Measurements from ENCODE around the gene SRD5A1. TPM values are rescaled to one million over a fixed set of nuclear protein-coding genes. Genes with fewer than 3 reads are reported as not detected.

The SRD5A1 gene
- total RNA-seq, 1 donor from 2014 or later: 31.3 TPM

DNA sequence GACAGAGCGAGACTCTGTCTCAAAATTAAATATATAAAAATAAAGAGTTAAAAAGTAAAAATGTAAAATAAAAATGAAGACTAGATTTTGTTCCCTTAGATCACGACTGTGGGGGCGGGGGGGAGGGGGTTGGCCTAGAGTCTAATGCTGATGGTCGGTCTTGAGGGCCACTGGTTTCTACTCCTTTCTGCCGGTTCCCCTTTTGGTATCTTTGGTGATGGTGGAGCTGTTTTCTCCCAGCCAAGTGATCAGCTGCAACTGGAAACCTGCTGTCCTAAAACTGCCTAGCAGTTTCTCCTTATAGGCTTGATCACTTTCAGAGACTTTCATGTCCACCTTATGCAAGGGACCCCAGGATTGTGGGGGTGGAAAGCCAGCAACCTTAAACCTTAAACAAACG is 1.1 kb downstream of the SRD5A1 start:
- H3K4me1 Mint-ChIP-seq: peaks cover 33% of the 10 kb centered on the region
- no peaks in the 10 kb centered on the region for H3K9me3 Mint-ChIP-seq
- DNase-seq (ENCODE audit: low read depth, low spot score): no peak
- no peak overlapping the region for H3K27ac Mint-ChIP-seq (ENCODE audit: unreplicated experiment)
- TF ChIP-seq, protein P1, sequence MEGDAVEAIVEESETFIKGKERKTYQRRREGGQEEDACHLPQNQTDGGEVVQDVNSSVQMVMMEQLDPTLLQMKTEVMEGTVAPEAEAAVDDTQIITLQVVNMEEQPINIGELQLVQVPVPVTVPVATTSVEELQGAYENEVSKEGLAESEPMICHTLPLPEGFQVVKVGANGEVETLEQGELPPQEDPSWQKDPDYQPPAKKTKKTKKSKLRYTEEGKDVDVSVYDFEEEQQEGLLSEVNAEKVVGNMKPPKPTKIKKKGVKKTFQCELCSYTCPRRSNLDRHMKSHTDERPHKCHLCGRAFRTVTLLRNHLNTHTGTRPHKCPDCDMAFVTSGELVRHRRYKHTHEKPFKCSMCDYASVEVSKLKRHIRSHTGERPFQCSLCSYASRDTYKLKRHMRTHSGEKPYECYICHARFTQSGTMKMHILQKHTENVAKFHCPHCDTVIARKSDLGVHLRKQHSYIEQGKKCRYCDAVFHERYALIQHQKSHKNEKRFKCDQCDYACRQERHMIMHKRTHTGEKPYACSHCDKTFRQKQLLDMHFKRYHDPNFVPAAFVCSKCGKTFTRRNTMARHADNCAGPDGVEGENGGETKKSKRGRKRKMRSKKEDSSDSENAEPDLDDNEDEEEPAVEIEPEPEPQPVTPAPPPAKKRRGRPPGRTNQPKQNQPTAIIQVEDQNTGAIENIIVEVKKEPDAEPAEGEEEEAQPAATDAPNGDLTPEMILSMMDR (conservative IDR thresholded peaks at IDR 0.05): no peak
- peaks cover 7% of the 10 kb centered on the region for H3K36me3 Mint-ChIP-seq (ENCODE audit: low read depth)
- H3K4me3 Mint-ChIP-seq: peak overlapping the region; percentile 98
- H3K27me3 Mint-ChIP-seq (ENCODE audit: low read depth): no peaks in the 10 kb centered on the region

DNA sequence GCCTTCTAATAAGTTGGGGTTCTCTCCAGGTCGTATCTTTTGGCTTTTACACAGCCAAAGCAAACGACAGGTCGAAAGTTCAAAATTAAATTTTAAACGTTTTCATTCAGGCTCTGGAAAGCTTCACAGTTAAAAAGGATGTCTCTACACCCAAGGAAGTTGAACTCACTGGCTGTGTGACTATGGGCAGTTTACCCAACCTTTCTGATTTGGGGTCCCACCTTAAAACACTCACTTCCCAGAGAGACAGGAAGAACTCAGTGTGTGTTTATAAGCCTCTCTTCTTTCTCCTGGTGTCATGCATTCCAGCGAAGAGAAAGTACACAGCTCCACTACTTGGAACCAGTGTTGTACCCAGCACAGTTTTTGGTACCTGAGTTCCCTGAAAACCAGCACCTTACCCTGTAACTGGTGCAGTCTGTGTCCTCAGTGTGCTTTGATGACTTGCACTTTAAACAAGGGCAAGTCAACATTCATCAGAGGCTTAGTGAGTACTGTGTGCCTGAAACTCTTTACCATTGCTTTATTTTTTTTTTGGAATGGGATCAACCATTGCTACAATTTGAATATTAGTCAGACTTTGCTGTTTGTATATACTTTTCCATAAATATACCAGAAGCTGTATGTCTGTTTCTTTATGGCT is 1.7 kb downstream of the SRD5A1 start:
- Mint-ChIP-seq H3K36me3 (ENCODE audit: low read depth) (peaks cover 7% of the 10 kb centered on the region), H3K9me3 (no peaks in the 10 kb centered on the region), H3K27me3 (ENCODE audit: low read depth) (no peaks in the 10 kb centered on the region), H3K27ac (ENCODE audit: unreplicated experiment) (no peak overlapping the region), H3K4me1 (peaks cover 33% of the 10 kb centered on the region), H3K4me3 (peak overlapping the region; percentile 87)
- TF ChIP-seq, protein P1 (conservative IDR thresholded peaks at IDR 0.05): no peak
- no peak for DNase-seq (ENCODE audit: low read depth, low spot score)

DNA sequence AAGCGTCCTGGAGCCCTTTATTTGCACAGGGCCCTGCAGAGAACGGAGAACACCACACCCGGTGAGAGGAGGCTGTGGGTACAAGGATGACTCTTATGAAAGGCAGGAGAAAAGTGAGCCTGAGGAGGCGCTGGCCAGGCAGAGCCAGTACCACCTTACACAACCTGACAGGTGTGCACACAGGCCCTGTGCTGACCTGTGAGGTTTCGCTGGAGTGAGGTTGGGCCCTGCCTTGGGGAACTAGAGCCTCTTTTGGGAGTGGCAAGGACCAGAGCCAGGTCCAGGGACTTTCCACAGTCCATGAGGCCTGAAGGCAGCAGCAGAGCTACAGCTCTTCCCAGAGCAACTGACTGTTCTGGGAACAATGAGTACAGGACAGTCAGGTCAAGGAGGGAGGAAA is 3.1 kb downstream of the SRD5A1 start:
- TF ChIP-seq, protein P1 (conservative IDR thresholded peaks at IDR 0.05): no peak
- Mint-ChIP-seq H3K27ac (ENCODE audit: unreplicated experiment) (no peak overlapping the region), H3K27me3 (ENCODE audit: low read depth) (no peaks in the 10 kb centered on the region), H3K36me3 (ENCODE audit: low read depth) (peaks cover 1% of the 10 kb centered on the region), H3K4me1 (peaks cover 30% of the 10 kb centered on the region), H3K4me3 (peak overlapping the region; percentile 87), H3K9me3 (no peaks in the 10 kb centered on the region)
- DNase-seq (ENCODE audit: low read depth, low spot score): no peak

DNA sequence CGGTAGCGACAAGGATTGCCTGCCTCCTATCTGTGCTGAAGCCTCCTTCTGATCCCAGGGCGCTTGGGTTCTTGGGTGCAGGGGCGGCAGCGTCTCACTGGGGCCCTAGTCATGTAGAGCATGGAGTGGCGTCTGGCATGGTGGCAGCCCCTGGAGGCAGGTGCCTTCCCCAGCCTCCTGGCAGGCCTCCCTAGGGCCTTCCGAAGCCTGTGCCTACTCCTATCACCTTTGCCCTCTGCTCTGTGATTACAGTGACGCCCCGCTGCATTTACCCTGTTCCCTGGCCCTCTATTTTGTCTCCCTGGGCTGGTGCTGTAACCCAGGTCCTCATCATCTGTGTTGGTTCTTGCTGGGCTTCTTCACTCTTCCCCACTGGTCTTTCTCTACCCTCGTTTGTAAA is 3.8 kb downstream of the SRD5A1 start:
- Mint-ChIP-seq H3K4me3 (peak overlapping the region; percentile 77), H3K4me1 (peaks cover 24% of the 10 kb centered on the region), H3K36me3 (ENCODE audit: low read depth) (no peaks in the 10 kb centered on the region), H3K27ac (ENCODE audit: unreplicated experiment) (peak overlapping the region; percentile 27), H3K27me3 (ENCODE audit: low read depth) (no peaks in the 10 kb centered on the region), H3K9me3 (no peaks in the 10 kb centered on the region)
- DNase-seq (ENCODE audit: low read depth, low spot score): no peak
- TF ChIP-seq, protein P1 (conservative IDR thresholded peaks at IDR 0.05): no peak

DNA sequence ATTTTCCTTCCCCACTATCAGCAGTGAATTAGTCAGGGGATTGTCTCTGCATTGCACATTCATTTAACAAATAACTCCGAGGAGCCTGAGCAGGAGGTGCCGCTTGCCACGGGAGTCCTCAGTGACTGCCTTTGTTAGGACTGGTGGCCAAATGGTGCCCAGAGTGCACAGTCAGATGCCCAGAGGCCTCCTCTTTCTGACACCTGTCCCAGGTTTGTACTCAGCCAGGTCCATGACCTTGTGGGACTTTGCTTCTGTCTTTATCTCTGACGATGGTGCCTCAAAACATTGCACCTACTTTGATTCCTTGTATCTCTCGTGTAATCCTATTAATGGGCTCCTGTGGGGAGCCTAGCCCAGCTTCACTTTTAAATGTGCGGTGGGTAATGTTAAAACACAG is 4.3 kb downstream of the SRD5A1 start:
- no peak overlapping the region for H3K27ac Mint-ChIP-seq (ENCODE audit: unreplicated experiment)
- TF ChIP-seq, protein P1 (conservative IDR thresholded peaks at IDR 0.05): no peak
- peaks cover 19% of the 10 kb centered on the region for H3K4me1 Mint-ChIP-seq
- H3K27me3 Mint-ChIP-seq (ENCODE audit: low read depth): no peaks in the 10 kb centered on the region
- H3K4me3 Mint-ChIP-seq: peak overlapping the region; percentile 77
- no peaks in the 10 kb centered on the region for H3K36me3 Mint-ChIP-seq (ENCODE audit: low read depth)
- no peaks in the 10 kb centered on the region for H3K9me3 Mint-ChIP-seq
- DNase-seq (ENCODE audit: low read depth, low spot score): no peak
